Esophagus squamous epithelium (tissue), 5 donors: Measurements from ENCODE around the gene CCDC154. TPM values are rescaled to one million over a fixed set of nuclear protein-coding genes. Genes with fewer than 3 reads are reported as not detected.
"Not testable (repeated sequence)": the region's sequence is repeated elsewhere in the genome, so short reads cannot be mapped to it uniquely, and the experiment has no call there.

Experiments used
- DNase-seq: peaks from one replicate; lab custom pipeline; 2025; lab: John Stamatoyannopoulos, UW
- H3K27ac ChIP-seq, 4 donors: fragments of 200-600 bp; sonication (generic); one replicate each; pipeline ENCODE4 v1.5.1; 2016 to 2019; ENCODE audit warnings: mild to moderate bottlenecking in 1 of 4
- H3K27me3 ChIP-seq, 4 donors: fragments of 200-600 bp; sonication (generic); 1 replicate in 3 of 4; 2 replicates in 1 of 4; pipeline versions ENCODE4 v1.5.1 to v1.6.0; 2017 to 2021; ENCODE audit warnings: antibody characterized with exemption in 1 of 4
- H3K36me3 ChIP-seq, 3 donors: fragments of 200-600 bp; sonication (generic); one replicate each; pipeline ENCODE4 v1.5.1; 2016 to 2019
- H3K4me1 ChIP-seq, 3 donors: fragments of 200-600 bp; sonication (generic); one replicate each; pipeline ENCODE4 v1.5.1; 2017 to 2019
- H3K4me3 ChIP-seq, 4 donors: fragments of 200-600 bp; sonication (generic); 1 replicate in 3 of 4; 2 replicates in 1 of 4; pipeline ENCODE4 v1.5.1; 2016 to 2019; ENCODE audit warnings: mild to moderate bottlenecking in 2 of 4, moderate library complexity in 1 of 4
- H3K9me3 ChIP-seq, 3 donors: fragments of 200-600 bp; sonication (generic); one replicate each; pipeline ENCODE4 v1.5.1; 2016 to 2019
- POLR2A ChIP-seq, 4 donors: fragments of 450-650 bp; IDR thresholded peaks; one replicate each; pipeline ENCODE4 v1.6.1; 2017; ENCODE audit warnings: antibody characterized with exemption in 4 of 4, mild to moderate bottlenecking in 4 of 4, moderate library complexity in 3 of 4
- WGBS, 2 donors: methylation state at CpG; one replicate each; pipeline ENCODE4 v1.1.5; 2018; 5-methylcytosine and 5-hydroxymethylcytosine counted together
- intact Hi-C: fragments of 100-400 bp; cut with DNase I; formaldehyde crosslinking; loops from one replicate; pipeline ENCODE4 v1.15.0; 2022
- total RNA-seq, 4 donors: library from RNA; depleted of rRNA; stranded (reverse); fragments of >200 nt; gene quantifications; one replicate each; pipeline ENCODE4 v1.1.0, GENCODE V29; 2016
- TF ChIP-seq, protein P1 (sequence below), 6 experiments: fragments of 450-650 bp in 4 of 6; fragments of 200-600 bp in 2 of 6; sonication (generic) in 2 of 6; IDR thresholded peaks; one replicate each; pipeline ENCODE4 v1.5.1; 2016 to 2019; ENCODE audit warnings: antibody characterized with exemption in 6 of 6, mild to moderate bottlenecking in 4 of 6, moderate library complexity in 4 of 6
- donor health status: DM: yes; HTN: yes; CAD: no.

The CCDC154 gene
- total RNA-seq, 4 donors from 2014 or later: 0.95 TPM; not detected in 3

DNA sequence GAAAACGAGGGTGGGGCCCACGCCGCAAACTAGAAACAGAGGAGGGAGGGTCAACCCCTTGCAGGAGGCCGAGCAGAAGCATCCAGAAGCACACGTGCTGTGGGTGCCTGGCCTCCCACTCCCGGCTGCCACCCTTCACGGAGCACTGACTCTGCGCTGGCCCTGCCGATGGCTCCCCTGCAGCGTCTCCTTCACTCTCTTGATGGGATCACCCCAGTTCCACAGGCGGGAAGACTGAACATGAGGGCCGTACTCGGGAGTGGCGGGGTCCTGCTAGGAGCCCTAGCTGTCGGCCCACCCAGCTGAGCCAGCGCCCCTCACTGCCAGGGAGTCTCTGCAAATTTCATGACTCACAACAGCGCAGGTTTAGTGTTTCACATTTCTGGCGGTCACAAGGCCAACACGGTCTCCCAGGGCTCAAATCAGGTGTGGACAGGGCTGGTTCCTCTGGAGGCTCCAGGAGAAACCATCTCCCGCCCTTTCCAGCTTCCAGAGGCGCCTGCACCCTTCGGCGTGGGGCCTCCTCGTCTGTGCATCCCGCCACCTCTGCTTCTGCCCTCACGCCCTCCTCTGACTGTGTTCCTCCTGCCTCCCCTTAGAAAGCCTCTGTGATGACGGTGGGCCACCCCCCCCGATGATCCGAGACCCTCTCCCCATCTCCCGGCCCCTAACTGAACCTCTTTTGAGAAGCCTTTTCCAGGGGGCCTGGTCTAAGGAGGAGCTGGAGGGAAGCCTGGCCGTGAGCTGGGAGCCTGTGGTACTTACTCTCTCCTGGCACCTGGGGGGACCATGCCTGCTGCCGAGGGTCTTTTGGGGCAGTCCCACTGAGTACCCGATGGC, 42.4 kb upstream of the CCDC154 start:
- Histone ChIP-seq H3K9me3 (no peaks in the 10 kb centered on the region), H3K27me3 (peaks cover 0 to 4% (median 0%) of the 10 kb centered on the region in 4 donors), H3K4me3 (no peak overlapping the region), H3K36me3 (no peaks in the 10 kb centered on the region), H3K4me1 (peaks cover 0 to 12% (median 0%) of the 10 kb centered on the region in 3 donors), H3K27ac (no peak overlapping the region)
- no peak for TF ChIP-seq POLR2A (IDR thresholded peaks at IDR 0.05)
- TF ChIP-seq, protein P1, sequence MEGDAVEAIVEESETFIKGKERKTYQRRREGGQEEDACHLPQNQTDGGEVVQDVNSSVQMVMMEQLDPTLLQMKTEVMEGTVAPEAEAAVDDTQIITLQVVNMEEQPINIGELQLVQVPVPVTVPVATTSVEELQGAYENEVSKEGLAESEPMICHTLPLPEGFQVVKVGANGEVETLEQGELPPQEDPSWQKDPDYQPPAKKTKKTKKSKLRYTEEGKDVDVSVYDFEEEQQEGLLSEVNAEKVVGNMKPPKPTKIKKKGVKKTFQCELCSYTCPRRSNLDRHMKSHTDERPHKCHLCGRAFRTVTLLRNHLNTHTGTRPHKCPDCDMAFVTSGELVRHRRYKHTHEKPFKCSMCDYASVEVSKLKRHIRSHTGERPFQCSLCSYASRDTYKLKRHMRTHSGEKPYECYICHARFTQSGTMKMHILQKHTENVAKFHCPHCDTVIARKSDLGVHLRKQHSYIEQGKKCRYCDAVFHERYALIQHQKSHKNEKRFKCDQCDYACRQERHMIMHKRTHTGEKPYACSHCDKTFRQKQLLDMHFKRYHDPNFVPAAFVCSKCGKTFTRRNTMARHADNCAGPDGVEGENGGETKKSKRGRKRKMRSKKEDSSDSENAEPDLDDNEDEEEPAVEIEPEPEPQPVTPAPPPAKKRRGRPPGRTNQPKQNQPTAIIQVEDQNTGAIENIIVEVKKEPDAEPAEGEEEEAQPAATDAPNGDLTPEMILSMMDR (IDR thresholded peaks at IDR 0.05): no peak
- DNase-seq: no peak
- intact Hi-C loops: no loop called here
- 78 to 85% methylated on average over 14 to 24 of the region's 33 CpGs for WGBS, 2 donors

DNA sequence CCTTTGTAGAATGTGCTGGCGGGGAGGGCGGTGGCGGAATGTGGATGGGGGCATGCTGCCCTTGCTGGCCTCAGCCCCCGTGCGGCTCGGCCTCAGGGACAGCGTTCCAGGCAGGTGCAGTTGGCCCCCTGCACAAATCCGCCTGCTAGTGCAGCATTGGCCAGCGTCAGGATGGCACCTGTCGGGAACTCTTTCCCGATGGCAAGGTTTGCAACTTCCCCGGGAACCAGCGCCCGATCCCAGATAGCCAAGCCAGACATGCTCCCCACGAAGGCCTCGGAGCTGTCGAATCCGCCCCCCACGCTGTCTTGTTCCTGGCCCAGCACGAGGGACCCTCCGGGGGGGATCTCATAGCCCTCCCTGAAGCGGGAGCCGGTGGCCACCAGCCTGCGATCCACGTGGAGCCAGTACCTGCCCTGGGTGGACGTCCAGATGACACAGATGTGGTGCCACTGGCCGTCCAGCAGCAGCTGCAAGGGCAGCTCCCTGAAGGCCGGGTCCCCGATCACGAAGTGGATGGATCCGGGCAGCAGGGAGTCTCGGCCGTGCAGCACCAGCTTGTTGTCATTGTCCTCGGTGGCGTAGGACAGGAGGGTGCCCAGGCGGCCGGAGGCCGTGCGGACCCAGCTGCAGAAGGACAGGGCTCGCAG, 41.6 kb upstream of the CCDC154 start:
- TF ChIP-seq POLR2A (IDR thresholded peaks at IDR 0.05): no peak
- TF ChIP-seq, protein P1 (IDR thresholded peaks at IDR 0.05): no peak
- 92 to 97% methylated on average over 6 to 7 of the region's 40 CpGs for WGBS, 2 donors
- H3K9me3 ChIP-seq: no peaks in the 10 kb centered on the region
- no peak overlapping the region for H3K27ac ChIP-seq
- H3K4me1 ChIP-seq: peaks cover 0 to 13% (median 0%) of the 10 kb centered on the region in 3 donors
- intact Hi-C loops: no loop called here
- H3K4me3 ChIP-seq: no peak overlapping the region
- no peaks in the 10 kb centered on the region for H3K36me3 ChIP-seq
- H3K27me3 ChIP-seq: peaks cover 0 to 10% (median 0%) of the 10 kb centered on the region in 4 donors
- DNase-seq: no peak

DNA sequence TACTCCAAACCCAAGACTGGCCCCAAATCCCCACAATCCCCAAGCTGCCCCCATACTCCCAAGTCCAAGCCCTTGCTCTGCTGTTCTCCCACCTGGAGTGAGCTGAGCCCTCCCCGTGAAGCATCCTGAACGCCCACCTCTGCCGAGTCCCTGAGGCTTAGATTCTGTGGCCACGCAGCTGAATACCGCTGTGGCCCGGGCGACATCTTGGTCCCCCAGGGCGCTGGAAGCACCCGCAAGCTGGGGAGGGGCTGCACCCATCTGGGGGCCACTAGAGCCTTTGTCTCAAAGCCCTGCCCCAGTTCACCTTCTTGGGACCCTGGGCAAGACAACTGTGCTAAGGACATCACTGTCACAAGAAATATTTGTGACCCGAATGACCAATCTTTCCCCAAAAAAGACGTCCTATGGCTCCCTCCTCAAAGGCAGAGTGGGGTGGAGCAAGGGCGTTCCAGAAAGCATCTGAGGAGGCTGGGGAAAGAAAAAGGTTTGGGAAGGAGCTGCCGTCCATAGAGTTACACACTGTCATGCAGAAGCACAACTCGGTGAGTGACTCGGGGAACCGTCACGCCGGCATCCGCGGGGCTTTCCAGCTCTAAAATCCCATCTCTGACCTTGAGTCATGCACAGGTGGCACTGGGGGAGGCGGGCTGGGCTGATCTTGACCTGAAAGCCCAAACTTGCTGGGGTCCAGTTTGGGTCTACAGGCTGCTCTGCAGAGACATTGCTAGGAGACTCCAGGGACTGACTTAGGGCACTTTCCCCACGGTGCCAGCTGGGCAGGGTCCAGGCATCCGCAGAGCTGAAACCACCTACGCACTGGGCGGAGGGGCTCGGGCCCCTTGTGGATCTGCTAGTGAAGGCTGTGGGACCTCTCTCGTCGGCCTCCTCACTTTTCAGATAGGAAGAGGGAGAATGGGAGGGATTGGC, 37.8 kb upstream of the CCDC154 start:
- Histone ChIP-seq H3K9me3 (no peaks in the 10 kb centered on the region), H3K4me3 (no peak overlapping the region), H3K36me3 (no peaks in the 10 kb centered on the region), H3K4me1 (peaks cover 0 to 13% (median 0%) of the 10 kb centered on the region in 3 donors), H3K27ac (no peak overlapping the region), H3K27me3 (peaks cover 0 to 10% (median 0%) of the 10 kb centered on the region in 4 donors)
- intact Hi-C loops: no loop called here
- DNase-seq: no peak
- TF ChIP-seq POLR2A (IDR thresholded peaks at IDR 0.05): no peak
- TF ChIP-seq, protein P1 (IDR thresholded peaks at IDR 0.05): no peak
- WGBS, 2 donors: 47 to 78% methylated on average over 17 to 26 of the region's 28 CpGs

DNA sequence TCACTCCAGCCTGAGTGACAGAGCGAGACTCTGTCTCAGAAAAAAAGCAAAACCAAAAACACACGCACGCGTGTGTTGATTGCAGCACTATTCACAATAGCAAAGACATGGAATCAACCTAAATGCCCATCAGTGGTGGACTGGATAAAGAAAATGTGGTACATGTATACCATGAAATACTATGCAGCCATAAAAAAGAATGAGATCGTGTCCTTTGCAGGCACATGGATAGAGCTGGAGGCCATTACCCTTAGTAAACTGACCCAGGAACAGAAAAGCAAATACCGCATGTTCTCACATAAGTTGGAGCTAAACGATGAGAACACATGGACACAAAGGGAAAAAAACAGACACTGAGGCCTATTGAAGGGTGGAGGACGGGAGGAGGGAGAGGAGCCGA, 34.6 kb upstream of the CCDC154 start:
- H3K36me3 ChIP-seq, DNase-seq, intact Hi-C loops, H3K9me3 ChIP-seq, H3K4me3 ChIP-seq, H3K27ac ChIP-seq: not testable (repeated sequence)
- WGBS, 2 donors: 94 to 97% methylated on average over 9 of the region's 9 CpGs
- H3K4me1 ChIP-seq: peaks cover 6 to 29% (median 9%) of the 10 kb centered on the region in 3 donors
- H3K27me3 ChIP-seq: peaks cover 0 to 10% (median 0%) of the 10 kb centered on the region in 4 donors

DNA sequence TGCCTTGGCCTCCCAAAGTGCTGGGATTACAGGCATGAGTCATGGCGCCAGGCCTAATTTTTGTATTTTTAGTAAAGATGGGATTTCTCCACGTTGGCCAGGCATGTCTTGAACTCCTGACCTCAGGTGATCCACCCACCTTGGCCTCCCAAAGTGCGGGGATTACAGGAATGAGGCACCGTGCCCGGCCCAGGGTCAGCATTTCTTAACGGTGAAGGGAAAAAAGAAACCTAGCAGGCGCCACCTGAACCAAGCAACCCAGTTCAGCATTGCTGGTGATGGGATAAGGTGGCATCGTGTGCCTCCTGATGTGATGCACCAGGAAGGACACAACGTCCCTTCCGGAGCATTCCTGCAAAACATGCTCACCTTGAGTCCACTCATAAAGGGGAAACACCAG, 32.7 kb upstream of the CCDC154 start:
- DNase-seq: no peak
- no peak overlapping the region for H3K4me3 ChIP-seq
- H3K4me1 ChIP-seq: peaks cover 14 to 38% (median 19%) of the 10 kb centered on the region in 3 donors
- no peaks in the 10 kb centered on the region for H3K36me3 ChIP-seq
- no peak for TF ChIP-seq POLR2A (IDR thresholded peaks at IDR 0.05)
- TF ChIP-seq, protein P1 (IDR thresholded peaks at IDR 0.05): no peak
- 88% methylated on average over 7 to 10 of the region's 10 CpGs for whole genome bisulfite sequencing, 2 donors
- intact Hi-C loops: no loop called here
- peaks cover 0 to 9% (median 0%) of the 10 kb centered on the region in 4 donors for H3K27me3 ChIP-seq
- no peak overlapping the region for H3K27ac ChIP-seq
- no peaks in the 10 kb centered on the region for H3K9me3 ChIP-seq
